GM20431 (cell line): ENCODE measurements around the gene LIF.
"Not testable (repeated sequence)": the region's sequence is repeated elsewhere in the genome, so short reads cannot be mapped to it uniquely, and the experiment has no call there.

Experiments
- in situ Hi-C: fragments of 300-500 bp; cut with MseI, MboI; formaldehyde crosslinking; loops from one replicate; pipeline ENCODE4 v1.15.0; 2020; ENCODE audit warnings: low sequenced_read_pairs; ENCODE audit not compliant: unreplicated experiment

Gene LIF

DNA sequence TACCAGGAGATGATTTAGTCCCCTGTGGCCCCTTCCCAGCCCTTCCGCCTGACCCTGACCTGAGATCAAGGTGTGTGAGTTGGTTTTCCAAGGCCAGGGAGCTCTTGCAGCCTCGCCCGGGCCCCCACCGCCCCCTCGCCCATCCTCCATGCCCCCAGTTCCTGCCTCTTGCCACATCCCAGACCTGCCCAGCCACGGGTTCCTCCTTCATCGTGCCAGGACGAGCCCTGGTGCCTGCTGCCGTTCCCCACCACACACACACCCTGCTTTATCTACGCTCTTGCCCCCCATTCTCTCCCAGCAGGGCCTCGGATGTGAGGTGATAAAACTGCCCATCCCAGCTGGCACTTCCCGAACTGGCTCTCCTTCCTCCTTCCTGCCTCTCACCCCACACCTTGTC, 1.4 kb upstream of the LIF start:
- in situ Hi-C loops, result no loop called here

GRCh38 chr22:30247561-30247960, 1.0 kb upstream of the LIF start:
- in situ Hi-C loops, result no loop called here

- in situ Hi-C loops, result no loop called here
Observed at GRCh38 chr22:30246814-30247376, 336 bp upstream of the LIF start.

DNA sequence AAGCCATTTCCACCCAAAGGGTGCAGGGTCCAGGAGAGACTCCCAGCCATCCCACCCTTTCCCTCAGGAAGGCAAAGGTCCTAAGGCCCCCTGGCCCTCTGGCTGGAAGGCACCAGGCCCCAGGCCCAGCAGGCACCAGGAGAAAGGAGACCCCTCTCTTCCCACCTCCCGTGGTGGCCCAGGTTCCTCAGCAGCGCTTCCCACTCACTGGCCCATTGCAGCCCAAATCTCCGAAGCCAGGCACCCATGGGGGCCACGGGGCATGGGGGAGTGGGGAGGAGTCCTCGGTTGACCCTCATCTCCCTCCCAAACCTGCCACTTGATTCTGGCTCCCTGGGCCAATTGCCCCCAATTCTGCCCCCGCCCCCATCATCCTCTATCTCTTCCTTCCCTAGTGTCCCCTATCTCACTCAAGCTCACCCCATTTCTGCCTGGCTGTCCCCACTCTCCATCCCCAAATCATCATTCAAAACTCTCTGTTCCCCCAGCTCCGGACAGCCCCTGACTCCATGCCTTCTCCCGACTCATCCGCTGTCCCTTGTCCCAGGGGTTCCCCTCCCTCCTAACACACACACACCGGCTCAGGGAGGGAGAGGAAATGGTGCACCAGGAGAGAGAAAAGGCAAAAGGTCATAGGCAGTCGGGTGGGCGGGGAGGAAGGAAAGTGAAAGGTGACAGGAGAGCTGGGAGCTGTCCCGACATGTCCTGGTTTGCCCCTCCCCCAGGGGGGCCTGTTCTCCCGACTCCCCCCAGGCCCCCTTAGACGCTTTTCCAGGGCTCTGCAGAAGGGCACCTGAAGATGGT, 1.2 kb downstream of the LIF start:
- in situ Hi-C loops, result no loop called here

DNA sequence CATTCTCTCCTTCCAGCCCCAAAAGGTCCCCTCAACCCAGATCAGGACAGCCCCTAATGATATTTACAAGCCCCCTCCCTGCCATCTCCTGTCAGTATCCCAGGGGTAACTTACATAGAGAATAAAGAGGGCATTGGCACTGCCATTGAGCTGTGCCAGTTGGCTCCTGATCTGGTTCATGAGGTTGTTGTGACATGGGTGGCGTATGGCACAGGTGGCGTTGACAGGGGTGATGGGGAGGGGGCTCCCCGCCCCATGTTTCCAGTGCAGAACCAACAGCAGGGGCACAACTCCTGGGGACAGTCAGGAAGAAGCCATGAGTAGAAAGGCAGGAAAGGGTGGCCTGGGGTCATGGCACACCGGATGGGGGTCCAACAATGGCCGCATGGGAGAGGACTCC, 1.9 kb downstream of the LIF start:
- in situ Hi-C loops, result no loop called here

GRCh38 chr22:30244066-30244465, 2.5 kb downstream of the LIF start:
- in situ Hi-C loops, result no loop called here

GRCh38 chr22:30243661-30244060, 2.9 kb downstream of the LIF start:
- in situ Hi-C loops, result no loop called here

DNA sequence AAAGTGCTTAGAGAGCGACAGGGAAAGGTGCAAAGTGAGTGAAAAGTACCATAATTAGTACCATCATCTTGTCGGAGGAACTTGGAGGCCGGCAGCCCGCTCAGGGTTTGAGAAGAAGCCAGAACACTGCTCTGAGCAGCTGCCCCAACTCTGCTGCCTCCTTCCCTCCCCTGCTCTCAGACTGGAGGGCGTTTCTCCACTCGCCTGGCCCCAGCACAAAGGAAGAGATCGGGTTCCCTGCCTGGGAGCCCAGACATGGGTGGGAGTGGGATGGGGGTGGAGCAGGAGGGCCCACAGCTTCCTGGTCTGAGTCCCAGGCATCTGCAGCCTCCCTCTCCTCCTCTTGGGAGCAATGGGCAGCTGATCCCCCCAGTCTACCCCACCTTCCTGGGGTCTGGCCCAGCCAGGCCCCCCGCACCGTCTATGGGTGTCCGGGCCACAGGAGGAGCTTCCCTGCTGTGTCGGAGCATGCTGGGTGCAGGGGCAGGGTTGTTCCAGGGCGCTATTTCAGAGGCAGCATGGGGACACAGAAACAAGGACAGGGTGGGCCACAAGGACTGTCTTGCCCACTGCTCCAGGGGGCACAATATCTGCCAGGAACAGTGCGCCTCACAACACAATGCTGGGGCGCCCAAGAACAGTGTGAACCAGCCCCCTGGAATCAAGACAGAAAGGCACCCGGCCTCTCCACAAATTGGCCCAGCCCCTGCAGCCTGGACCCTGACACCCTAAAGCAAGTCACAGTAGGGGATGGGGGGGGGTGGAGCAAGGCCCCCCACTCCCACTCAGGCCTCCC, 4.8 kb downstream of the LIF start:
- in situ Hi-C loops, result no loop called here

DNA sequence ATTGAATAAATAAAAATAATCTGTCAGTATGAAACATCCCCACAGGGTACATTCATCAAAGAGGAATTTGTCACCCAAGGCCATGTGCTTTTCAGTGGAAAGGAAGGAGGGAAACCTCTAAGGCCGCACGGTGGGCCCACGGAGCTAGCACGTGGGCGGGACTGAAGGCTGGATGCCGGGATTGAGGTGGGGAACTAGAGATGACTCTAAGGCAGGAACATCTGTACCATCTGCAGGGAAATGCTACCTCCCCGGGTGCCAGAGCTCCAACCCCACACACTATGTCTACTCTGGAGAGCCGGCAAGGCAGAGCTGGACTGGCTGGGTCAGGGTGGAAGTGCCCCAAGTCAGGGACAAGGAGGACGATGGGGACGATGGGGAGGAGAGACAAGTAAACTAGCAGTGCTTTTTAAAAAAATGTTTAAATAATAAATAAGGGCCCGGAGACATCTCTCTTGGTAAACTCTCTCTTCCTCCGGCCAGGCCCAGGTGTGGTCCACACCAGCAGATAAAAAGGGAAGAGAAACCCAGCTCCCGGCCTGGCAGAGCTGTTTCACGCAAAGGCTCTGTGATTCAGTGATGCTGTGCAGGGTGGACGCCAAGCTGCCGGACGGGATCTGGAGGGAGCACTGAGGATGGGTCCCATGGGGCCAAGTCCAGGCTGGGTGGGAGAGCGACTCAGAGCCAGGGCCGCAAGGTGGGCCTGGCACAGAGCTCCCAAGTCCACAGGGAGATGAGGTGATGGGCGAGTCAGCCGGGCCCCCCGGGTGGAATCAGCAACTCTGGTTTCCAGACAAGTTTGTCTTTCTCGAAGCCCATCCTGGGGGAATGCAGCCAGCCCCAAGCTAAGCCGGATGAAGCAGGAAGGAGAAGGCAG, 5.8 kb downstream of the LIF start:
- in situ Hi-C loops, result no loop called here

DNA sequence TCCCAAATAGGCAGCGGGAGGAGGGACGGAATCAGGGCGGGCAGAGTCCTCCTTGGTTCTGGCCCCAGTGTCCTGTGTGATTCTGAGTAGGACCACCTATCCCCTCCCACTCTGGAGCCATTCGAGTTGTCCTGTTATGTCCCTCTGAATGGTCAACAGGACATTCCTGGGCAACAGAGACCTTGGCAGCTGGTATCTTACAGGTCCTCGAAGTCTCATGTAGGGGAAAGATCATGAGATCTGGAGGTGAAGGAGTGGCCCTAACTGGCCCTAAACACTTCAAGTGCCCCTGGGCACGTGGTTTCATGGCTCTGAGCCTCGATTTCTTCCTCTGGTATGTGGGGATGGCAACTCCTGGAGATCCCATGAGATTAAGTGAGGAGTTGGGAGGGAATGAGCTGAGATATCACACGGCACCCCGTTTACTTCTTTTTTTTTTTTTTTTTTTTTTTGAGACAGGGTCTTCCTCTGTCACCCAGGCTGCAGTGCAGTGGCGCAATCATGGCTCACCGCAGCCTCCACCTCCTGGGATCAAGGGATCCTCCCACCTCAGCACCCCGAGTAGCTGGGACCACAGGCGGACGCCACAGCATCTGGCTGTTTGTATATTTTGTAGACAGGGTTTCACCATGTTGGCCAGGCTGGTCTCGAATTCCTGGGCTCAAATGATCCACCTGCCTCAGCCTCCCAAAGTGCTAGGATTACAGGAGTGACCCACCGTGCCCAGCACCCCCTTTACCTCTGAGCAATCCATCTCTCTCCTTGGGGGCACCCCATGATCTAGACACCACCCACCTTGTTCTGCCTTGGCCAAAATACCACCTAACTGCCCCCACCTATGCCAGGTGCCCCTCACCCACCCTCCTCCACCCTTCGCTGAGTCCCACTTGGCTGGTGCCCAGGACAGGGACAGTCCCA, 6.8 kb downstream of the LIF start:
- in situ Hi-C loops, result no loop called here

- in situ Hi-C loops, result no loop called here
Observed at GRCh38 chr22:30238661-30239487, 7.7 kb downstream of the LIF start.

GRCh38 chr22:30238136-30238535, 8.4 kb downstream of the LIF start:
- in situ Hi-C loops, result no loop called here

DNA sequence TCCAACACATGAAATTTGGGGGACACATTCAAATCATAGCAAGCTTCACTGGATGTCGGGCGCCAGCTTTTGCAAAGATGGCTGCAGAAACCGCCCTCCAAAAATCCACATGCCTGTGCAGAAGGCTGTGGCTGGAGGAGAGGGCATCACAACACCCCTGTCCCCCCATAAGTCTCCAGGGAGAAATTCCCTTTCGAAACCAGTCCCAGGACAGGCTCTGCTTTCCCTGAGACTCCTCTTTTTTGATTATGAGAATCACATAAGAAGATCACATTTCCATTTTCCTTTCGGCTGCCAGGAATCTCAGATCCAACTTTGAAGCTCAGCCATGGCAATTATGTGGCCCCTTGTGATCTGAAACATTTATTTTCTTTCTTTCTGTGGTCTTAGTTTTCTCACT, 9.7 kb downstream of the LIF start:
- in situ Hi-C loops, result no loop called here

DNA sequence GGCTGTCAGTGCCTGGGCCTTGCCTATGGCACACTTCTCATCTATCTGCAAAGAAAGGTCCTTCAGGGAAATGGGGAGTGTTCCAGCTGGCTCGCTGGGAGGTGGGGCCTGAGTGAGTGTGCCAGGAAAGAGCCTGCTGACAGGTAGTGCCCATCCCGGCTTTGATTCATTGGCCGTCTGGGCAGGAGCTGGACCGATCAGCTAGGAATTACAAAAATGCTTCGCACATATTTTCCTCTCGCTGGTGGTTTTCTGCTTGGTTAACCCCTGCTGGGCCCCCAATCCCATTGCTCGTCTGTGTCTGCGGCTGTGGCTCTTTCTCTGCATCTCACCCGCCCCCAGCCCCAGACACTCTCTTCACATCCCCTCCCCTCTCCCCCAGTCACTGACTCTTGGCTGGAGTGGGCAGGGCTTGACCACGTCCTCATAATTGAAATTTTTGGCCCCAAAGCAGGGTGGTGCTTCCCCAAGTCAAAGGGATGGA, 10.8 kb downstream of the LIF start:
- in situ Hi-C loops, result no loop called here

- in situ Hi-C loops, result no loop called here
Observed at GRCh38 chr22:30234786-30235470, 11.6 kb downstream of the LIF start.

- in situ Hi-C loops, result not testable (repeated sequence)
Observed at GRCh38 chr22:30234325-30234724, 12.2 kb downstream of the LIF start.

DNA sequence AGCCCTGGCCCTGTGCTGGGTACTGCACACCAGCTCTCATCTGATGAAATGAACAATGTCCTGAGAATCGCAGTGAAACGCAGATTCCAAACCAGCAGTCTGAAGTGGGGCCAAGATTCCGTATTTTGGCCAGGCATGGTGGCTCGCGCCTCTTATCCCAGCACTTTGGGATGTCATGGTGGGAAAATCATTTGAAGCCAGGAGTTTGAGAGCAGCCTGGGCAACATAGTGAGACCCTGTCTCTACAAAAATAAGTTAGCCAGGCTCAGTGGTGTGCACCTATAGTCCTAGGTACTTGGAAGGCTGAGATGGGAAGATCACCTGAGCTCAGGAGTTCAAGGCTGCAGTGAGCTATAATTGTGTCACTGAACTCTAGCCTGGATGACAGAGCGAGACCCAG, 13.0 kb downstream of the LIF start:
- in situ Hi-C loops, result no loop called here
